GM23248 (cell line): ENCODE measurements around the gene THBS3.
"Not testable (repeated sequence)": the region's sequence is repeated elsewhere in the genome, so short reads cannot be mapped to it uniquely, and the experiment has no call there.

Experiments used
- EZH2 ChIP-seq: fragments of 200-600 bp; sonication (generic); IDR thresholded peaks from 2 replicates; pipeline ENCODE4 v1.6.1; 2018; ENCODE audit warnings: antibody characterized with exemption, mild to moderate bottlenecking; ENCODE audit not compliant: insufficient read depth, poor library complexity, severe bottlenecking
- EZH2phosphoT487 ChIP-seq: fragments of 200-600 bp; sonication (generic); IDR thresholded peaks from 2 replicates; pipeline ENCODE4 v1.6.1; 2018; ENCODE audit warnings: antibody characterized with exemption, moderate library complexity, mild to moderate bottlenecking, low read depth; ENCODE audit not compliant: insufficient read depth

GRCh38 chr1:155189926-155190325 lies 17.8 kb downstream of the THBS3 start:
- not testable (repeated sequence) for TF ChIP-seq EZH2, EZH2phosphoT487
